Glutamatergic neuron (in vitro differentiated cells): Measurements from ENCODE around the gene EIF5A. TPM values are rescaled to one million over a fixed set of nuclear protein-coding genes. Genes with fewer than 3 reads are reported as not detected.

Experiments
- DNase-seq: peaks from one replicate; pipeline ENCODE4 v3.0.0; 2022
- H3K27ac Mint-ChIP-seq: one replicate; pipeline ENCODE4 v1.8.0; 2020; ENCODE audit warnings: mild to moderate bottlenecking, mixed read lengths, inconsistent platforms; ENCODE audit not compliant: unreplicated experiment
- H3K27me3 Mint-ChIP-seq: one replicate; pipeline ENCODE4 v1.8.0; 2020; ENCODE audit warnings: mild to moderate bottlenecking, moderate library complexity, mixed read lengths, inconsistent platforms; ENCODE audit not compliant: unreplicated experiment
- H3K36me3 Mint-ChIP-seq: one replicate; pipeline ENCODE4 v1.8.0; 2020; ENCODE audit warnings: mild to moderate bottlenecking, mixed read lengths, inconsistent platforms; ENCODE audit not compliant: unreplicated experiment
- H3K4me1 Mint-ChIP-seq: one replicate; pipeline ENCODE4 v1.8.0; 2020; ENCODE audit warnings: mild to moderate bottlenecking, low read depth, mixed read lengths, inconsistent platforms; ENCODE audit not compliant: unreplicated experiment
- H3K4me3 Mint-ChIP-seq: one replicate; pipeline ENCODE4 v1.8.0; 2020; ENCODE audit warnings: mild to moderate bottlenecking, mixed read lengths, inconsistent platforms; ENCODE audit not compliant: unreplicated experiment
- H3K9me3 Mint-ChIP-seq: one replicate; pipeline ENCODE4 v1.8.0; 2020; ENCODE audit warnings: mild to moderate bottlenecking, moderate library complexity, mixed read lengths, inconsistent platforms; ENCODE audit not compliant: unreplicated experiment
- CTCF ChIP-seq: fragments of 200-600 bp; sonication (generic); IDR thresholded peaks from one replicate; pipeline ENCODE4 v1.5.0; 2021; ENCODE audit not compliant: partially characterized antibody, unreplicated experiment
- total RNA-seq: library from RNA; stranded (reverse); fragmentation: NEBNext Ultra II Directional; extraction: Animal tissue kit (Norgen Biotek cat#: 25700); gene quantifications from one replicate; pipeline ENCODE4 v1.2.1, GENCODE V29; 2021; ENCODE audit not compliant: unreplicated experiment

The EIF5A gene
- total RNA-seq, 1 donor from 2014 or later, result 347 TPM

GRCh38 chr17:7352910-7353635 lies 45.6 kb downstream of the EIF5A start:
- Mint-ChIP-seq H3K4me3 (peak overlapping the region; percentile 90), H3K36me3 (no peaks in the 10 kb centered on the region), H3K9me3 (peaks cover 6% of the 10 kb centered on the region), H3K27me3 (peaks cover 11% of the 10 kb centered on the region), H3K4me1 (peaks cover 6% of the 10 kb centered on the region), H3K27ac (peak overlapping the region; percentile 25)
- DNase-seq, result no peak
- no peak for TF ChIP-seq CTCF

GRCh38 chr17:7354262-7354843 lies 46.9 kb downstream of the EIF5A start:
- Mint-ChIP-seq H3K9me3 (peaks cover 6% of the 10 kb centered on the region), H3K27ac (peak overlapping the region; percentile 66), H3K36me3 (no peaks in the 10 kb centered on the region), H3K27me3 (peaks cover 9% of the 10 kb centered on the region), H3K4me1 (peaks cover 4% of the 10 kb centered on the region), H3K4me3 (peak overlapping the region; percentile 55)
- no peak for DNase-seq
- TF ChIP-seq CTCF, result no peak

GRCh38 chr17:7355053-7355452 lies 47.6 kb downstream of the EIF5A start, which contains the start of gene TMEM95:
Gene TMEM95 (plus strand): TSS chr17:7355156. CDS start chr17:7355205, 49 bp downstream.
- H3K27me3 Mint-ChIP-seq, result peaks cover 8% of the 10 kb centered on the region
- TF ChIP-seq CTCF, result no peak
- H3K4me1 Mint-ChIP-seq, result peaks cover 4% of the 10 kb centered on the region
- H3K9me3 Mint-ChIP-seq, result peaks cover 6% of the 10 kb centered on the region
- H3K36me3 Mint-ChIP-seq, result no peaks in the 10 kb centered on the region
- peak within 1 kb of the TSS; percentile 55 for H3K4me3 Mint-ChIP-seq
- peak within 1 kb of the TSS; percentile 66 for H3K27ac Mint-ChIP-seq
- no peak for DNase-seq

- DNase-seq, result no peak
- Mint-ChIP-seq H3K9me3 (peaks cover 6% of the 10 kb centered on the region), H3K36me3 (no peaks in the 10 kb centered on the region), H3K27me3 (peaks cover 8% of the 10 kb centered on the region), H3K27ac (no peak overlapping the region), H3K4me1 (peaks cover 4% of the 10 kb centered on the region), H3K4me3 (no peak overlapping the region)
- TF ChIP-seq CTCF, result no peak
These were observed 48.1 kb downstream of the EIF5A start for GRCh38 chr17:7355573-7355972.

DNA sequence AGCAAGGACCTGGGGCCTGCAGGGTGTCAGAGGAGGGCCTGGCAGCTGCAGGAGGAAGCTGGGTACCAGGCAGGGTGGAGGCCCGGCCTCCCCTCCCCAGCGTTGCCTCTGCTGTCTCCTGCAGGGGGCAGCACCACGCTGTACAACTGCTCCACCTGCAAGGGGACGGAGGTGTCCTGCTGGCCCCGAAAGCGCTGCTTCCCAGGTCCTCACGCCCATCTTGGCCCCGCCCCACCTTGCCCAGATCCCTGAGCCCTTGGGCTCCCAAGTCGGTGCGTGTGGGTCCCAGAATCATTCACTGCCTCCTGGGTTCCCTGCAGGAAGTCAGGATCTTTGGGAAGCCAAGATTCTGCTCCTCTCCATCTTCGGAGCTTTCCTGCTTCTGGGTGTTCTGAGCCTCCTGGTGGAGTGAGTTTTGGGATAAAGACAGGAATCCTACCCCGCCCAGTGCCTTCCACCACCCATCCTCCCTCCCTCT lies 48.7 kb downstream of the EIF5A start:
- H3K27ac Mint-ChIP-seq, result no peak overlapping the region
- peak; percentile 82 for TF ChIP-seq CTCF
- no peak overlapping the region for H3K4me3 Mint-ChIP-seq
- peaks cover 8% of the 10 kb centered on the region for H3K27me3 Mint-ChIP-seq
- peak; percentile 87 for DNase-seq
- H3K4me1 Mint-ChIP-seq, result peaks cover 4% of the 10 kb centered on the region
- H3K9me3 Mint-ChIP-seq, result peaks cover 6% of the 10 kb centered on the region
- no peaks in the 10 kb centered on the region for H3K36me3 Mint-ChIP-seq
